Esophagus muscularis mucosa (tissue), 4 donors: ENCODE data around the gene MANBA. TPM values are rescaled to one million over a fixed set of nuclear protein-coding genes. Genes with fewer than 3 reads are reported as not detected.

Experiments used
- DNase-seq: peaks from one replicate; pipeline ENCODE4 v3.0.0-alpha.2; 2017; ENCODE audit errors: extremely low spot score
- H3K27ac ChIP-seq, 4 donors: fragments of 200-600 bp; sonication (generic); replicated peaks in 1 of 4; 1 replicate in 3 of 4; 2 replicates in 1 of 4; pipeline ENCODE4 v1.5.1; 2016 to 2019; ENCODE audit warnings: mild to moderate bottlenecking in 1 of 4
- H3K27me3 ChIP-seq, 4 donors: fragments of 200-600 bp; sonication (generic); one replicate each; pipeline versions ENCODE4 v1.5.1 to v1.6.0; 2016 to 2019
- H3K36me3 ChIP-seq, 4 donors: fragments of 200-600 bp; sonication (generic); one replicate each; pipeline ENCODE4 v1.5.1; 2016 to 2019
- H3K4me1 ChIP-seq, 4 donors: fragments of 200-600 bp; sonication (generic); one replicate each; pipeline ENCODE4 v1.5.1; 2016 to 2019
- H3K4me3 ChIP-seq, 4 donors: fragments of 200-600 bp; sonication (generic); 1 replicate in 2 of 4; 2 replicates in 2 of 4; pipeline ENCODE4 v1.5.1; 2016 to 2019; ENCODE audit warnings: mild to moderate bottlenecking in 4 of 4, moderate library complexity in 1 of 4
- H3K9me3 ChIP-seq, 4 donors: fragments of 200-600 bp; sonication (generic); 1 replicate in 3 of 4; 2 replicates in 1 of 4; pipeline ENCODE4 v1.5.1; 2016 to 2019
- EP300 ChIP-seq: sonication (generic); formaldehyde crosslinking; IDR thresholded peaks from one replicate; pipeline ENCODE4 v1.6.1; 2017; ENCODE audit warnings: antibody characterized with exemption
- POLR2A ChIP-seq: fragments of 450-650 bp; IDR thresholded peaks from one replicate; pipeline ENCODE4 v1.6.1; 2017; ENCODE audit warnings: antibody characterized with exemption, moderate library complexity, mild to moderate bottlenecking, low read depth
- POLR2AphosphoS5 ChIP-seq, 2 donors: sonication (generic); formaldehyde crosslinking; IDR thresholded peaks; one replicate each; pipeline ENCODE4 v1.6.1; 2017; ENCODE audit warnings: antibody characterized with exemption in 2 of 2
- whole genome bisulfite sequencing: methylation state at CpG from one replicate; pipeline ENCODE4 v1.1.5; 2018; 5-methylcytosine and 5-hydroxymethylcytosine counted together
- intact Hi-C: fragments of 100-400 bp; cut with DNase I; formaldehyde crosslinking; loops from one replicate; pipeline ENCODE4 v1.15.1; 2023
- total RNA-seq, 4 donors: library from RNA; depleted of rRNA; stranded (reverse); fragments of >200 nt; gene quantifications; one replicate each; pipeline versions ENCODE4 v1.1.0 to v1.2.1, GENCODE V29; 2016
- TF ChIP-seq, protein P1 (sequence below), 3 experiments: fragments of 200-600 bp in 2 of 3; fragments of 450-650 bp in 1 of 3; sonication (generic) in 2 of 3; IDR thresholded peaks; one replicate each; pipeline ENCODE4 v1.5.1; 2017 to 2019; ENCODE audit warnings: antibody characterized with exemption in 3 of 3, mild to moderate bottlenecking in 2 of 3, moderate library complexity in 1 of 3

MANBA gene
- total RNA-seq, 4 donors from 2014 or later = 22.1 to 24.9 (median 24.5) TPM

DNA sequence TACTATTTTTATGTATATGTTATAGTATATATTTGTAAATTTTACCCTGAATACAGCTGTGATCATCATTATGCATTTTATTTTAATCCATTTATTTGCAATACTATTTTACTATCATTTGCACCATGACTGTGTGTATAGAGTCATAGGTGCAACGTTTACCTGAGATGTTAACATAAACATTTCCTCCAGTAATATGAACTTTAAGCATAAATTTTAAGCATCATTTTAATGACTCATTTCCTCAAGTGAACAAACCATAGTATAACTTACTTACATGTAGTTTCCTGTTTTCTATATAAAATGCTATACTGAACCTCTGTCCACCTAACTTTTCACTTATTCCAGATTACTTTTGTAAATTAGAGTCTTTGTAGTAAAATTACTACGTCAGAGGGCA, 166.8 kb downstream of the MANBA start:
- Histone ChIP-seq H3K36me3 (peaks cover 7 to 76% (median 56%) of the 10 kb centered on the region in 4 donors), H3K9me3 (no peaks in the 10 kb centered on the region), H3K4me1 (peaks cover 0 to 9% (median 0%) of the 10 kb centered on the region in 4 donors), H3K27ac (no peak overlapping the region), H3K4me3 (no peak overlapping the region), H3K27me3 (no peaks in the 10 kb centered on the region)
- intact Hi-C loops = no loop called here
- DNase-seq = no peak
- WGBS = 80% methylated on average over 2 of the region's 2 CpGs
- TF ChIP-seq EP300 = no peak
- no peak for TF ChIP-seq POLR2AphosphoS5 (IDR thresholded peaks at IDR 0.05)
- TF ChIP-seq POLR2A = no peak
- TF ChIP-seq, protein P1, sequence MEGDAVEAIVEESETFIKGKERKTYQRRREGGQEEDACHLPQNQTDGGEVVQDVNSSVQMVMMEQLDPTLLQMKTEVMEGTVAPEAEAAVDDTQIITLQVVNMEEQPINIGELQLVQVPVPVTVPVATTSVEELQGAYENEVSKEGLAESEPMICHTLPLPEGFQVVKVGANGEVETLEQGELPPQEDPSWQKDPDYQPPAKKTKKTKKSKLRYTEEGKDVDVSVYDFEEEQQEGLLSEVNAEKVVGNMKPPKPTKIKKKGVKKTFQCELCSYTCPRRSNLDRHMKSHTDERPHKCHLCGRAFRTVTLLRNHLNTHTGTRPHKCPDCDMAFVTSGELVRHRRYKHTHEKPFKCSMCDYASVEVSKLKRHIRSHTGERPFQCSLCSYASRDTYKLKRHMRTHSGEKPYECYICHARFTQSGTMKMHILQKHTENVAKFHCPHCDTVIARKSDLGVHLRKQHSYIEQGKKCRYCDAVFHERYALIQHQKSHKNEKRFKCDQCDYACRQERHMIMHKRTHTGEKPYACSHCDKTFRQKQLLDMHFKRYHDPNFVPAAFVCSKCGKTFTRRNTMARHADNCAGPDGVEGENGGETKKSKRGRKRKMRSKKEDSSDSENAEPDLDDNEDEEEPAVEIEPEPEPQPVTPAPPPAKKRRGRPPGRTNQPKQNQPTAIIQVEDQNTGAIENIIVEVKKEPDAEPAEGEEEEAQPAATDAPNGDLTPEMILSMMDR (IDR thresholded peaks at IDR 0.05) = no peak

DNA sequence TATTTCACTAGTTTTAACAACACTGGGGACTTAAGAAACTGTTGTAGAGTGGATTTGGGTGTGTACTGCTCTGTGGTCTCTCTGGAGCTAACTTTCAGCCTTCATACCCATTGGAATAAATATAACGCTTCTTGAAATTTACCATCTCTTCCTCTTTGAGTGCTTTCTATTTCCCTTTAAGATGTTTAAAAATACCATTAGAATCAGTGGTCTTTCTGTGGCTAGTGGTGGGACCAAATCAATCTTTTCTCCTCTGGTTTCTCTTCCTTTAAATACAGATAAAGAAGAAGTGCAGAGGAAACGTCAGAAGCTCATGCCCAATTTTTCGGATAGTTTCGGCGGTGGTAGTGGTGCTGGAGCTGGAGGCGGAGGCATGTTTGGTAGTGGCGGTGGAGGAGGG, 167.6 kb downstream of the MANBA start:
- WGBS = 81% methylated on average over 7 of the region's 7 CpGs
- H3K4me3 ChIP-seq = no peak overlapping the region
- no peak for TF ChIP-seq EP300
- no peak for TF ChIP-seq POLR2AphosphoS5 (IDR thresholded peaks at IDR 0.05)
- TF ChIP-seq, protein P1 (IDR thresholded peaks at IDR 0.05) = no peak
- TF ChIP-seq POLR2A = no peak
- no peak overlapping the region for H3K27ac ChIP-seq
- peaks cover 7 to 69% (median 53%) of the 10 kb centered on the region in 4 donors for H3K36me3 ChIP-seq
- intact Hi-C loops = no loop called here
- no peaks in the 10 kb centered on the region for H3K27me3 ChIP-seq
- H3K4me1 ChIP-seq = peaks cover 0 to 9% (median 0%) of the 10 kb centered on the region in 4 donors
- DNase-seq = no peak
- H3K9me3 ChIP-seq = no peaks in the 10 kb centered on the region

DNA sequence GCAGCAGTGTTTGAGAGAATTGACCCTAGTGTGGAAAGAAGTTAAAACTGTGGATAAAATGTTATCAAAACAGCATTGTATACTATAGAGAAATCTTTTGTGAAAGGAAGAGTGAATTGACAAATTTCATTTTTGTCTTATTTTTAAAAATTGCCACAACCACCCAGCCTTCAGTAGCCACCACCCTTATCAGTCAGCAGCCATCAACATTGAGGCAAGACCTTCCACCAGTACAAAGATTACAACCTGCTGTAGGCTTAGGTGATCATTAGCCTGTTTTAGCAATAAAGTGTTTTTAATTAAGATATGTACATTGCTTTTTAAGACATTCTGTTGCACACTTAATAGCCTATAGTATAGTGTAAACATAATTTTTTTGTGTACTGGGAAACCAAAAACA, 168.5 kb downstream of the MANBA start:
- peaks cover 7 to 69% (median 48%) of the 10 kb centered on the region in 4 donors for H3K36me3 ChIP-seq
- intact Hi-C loops = no loop called here
- DNase-seq = no peak
- H3K4me3 ChIP-seq = no peak overlapping the region
- peaks cover 0 to 2% (median 0%) of the 10 kb centered on the region in 4 donors for H3K4me1 ChIP-seq
- H3K27me3 ChIP-seq = no peaks in the 10 kb centered on the region
- no peak for TF ChIP-seq POLR2AphosphoS5 (IDR thresholded peaks at IDR 0.05)
- TF ChIP-seq EP300 = no peak
- TF ChIP-seq, protein P1 (IDR thresholded peaks at IDR 0.05) = no peak
- TF ChIP-seq POLR2A = no peak
- no peak overlapping the region for H3K27ac ChIP-seq
- H3K9me3 ChIP-seq = no peaks in the 10 kb centered on the region

DNA sequence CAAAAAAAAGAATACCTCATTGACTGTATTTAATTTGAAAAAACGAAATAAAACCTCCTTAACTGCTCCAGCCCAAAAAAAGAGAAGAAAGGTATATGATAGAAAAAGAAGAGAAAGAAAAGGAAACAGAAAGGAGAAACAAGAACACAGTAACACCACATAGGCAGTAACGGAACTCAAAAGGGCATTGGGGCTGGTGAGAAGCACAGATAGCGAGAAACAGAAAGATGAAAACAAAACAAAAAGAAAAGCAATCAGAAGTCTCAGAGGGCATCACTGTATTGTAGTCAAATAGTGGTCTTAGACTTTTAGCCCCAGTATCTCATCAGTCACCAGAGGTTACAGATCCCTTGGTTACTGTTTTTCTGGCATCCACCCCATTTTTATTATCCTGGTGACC, 171.0 kb downstream of the MANBA start:
- no peak for DNase-seq
- intact Hi-C loops = no loop called here
- H3K4me1 ChIP-seq = no peaks in the 10 kb centered on the region
- H3K9me3 ChIP-seq = no peaks in the 10 kb centered on the region
- H3K36me3 ChIP-seq = peaks cover 0 to 69% (median 42%) of the 10 kb centered on the region in 4 donors
- no peak overlapping the region for H3K27ac ChIP-seq
- H3K27me3 ChIP-seq = no peaks in the 10 kb centered on the region
- no peak overlapping the region for H3K4me3 ChIP-seq
- TF ChIP-seq POLR2AphosphoS5 (IDR thresholded peaks at IDR 0.05) (no peak), POLR2A (no peak), EP300 (no peak)
- TF ChIP-seq, protein P1 (IDR thresholded peaks at IDR 0.05) = no peak
- 91% methylated on average over 3 of the region's 3 CpGs for WGBS

DNA sequence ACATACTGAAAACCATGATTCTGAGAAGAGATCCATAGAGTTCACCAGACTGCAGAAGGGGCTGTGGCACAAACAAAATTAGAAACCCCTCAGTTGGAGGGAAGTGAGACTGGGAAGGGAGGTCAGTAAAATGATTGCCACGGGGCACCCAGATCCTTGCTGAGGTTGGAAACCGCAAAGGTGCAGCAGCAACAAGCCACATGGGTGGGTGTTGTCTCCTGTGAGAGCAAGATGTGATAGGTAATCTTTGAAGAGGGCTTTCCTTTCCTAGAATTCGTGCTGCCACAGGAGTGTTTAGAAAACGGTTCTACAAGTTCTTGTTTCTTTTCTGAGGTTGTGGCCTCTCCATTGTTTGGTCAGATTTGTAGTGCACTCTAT, 174.1 kb downstream of the MANBA start:
- no peak for DNase-seq
- 91% methylated on average over 4 of the region's 4 CpGs for WGBS
- Histone ChIP-seq H3K27ac (no peak overlapping the region), H3K36me3 (peaks cover 13 to 84% (median 51%) of the 10 kb centered on the region in 4 donors), H3K9me3 (no peaks in the 10 kb centered on the region), H3K27me3 (no peaks in the 10 kb centered on the region), H3K4me3 (no peak overlapping the region), H3K4me1 (no peaks in the 10 kb centered on the region)
- TF ChIP-seq, protein P1 (IDR thresholded peaks at IDR 0.05) = no peak
- TF ChIP-seq POLR2A (no peak), EP300 (no peak), POLR2AphosphoS5 (IDR thresholded peaks at IDR 0.05) (no peak)
- intact Hi-C loops = no loop called here
